PC-9 (cell line): ENCODE results near the gene GART.

Source experiments
- CTCF ChIP-seq: fragments of 200-600 bp; sonication (generic); conservative IDR thresholded peaks from 2 replicates; pipeline ENCODE4 v1.6.1; 2017; ENCODE audit warnings: mixed run types, antibody characterized with exemption, mild to moderate bottlenecking, moderate library complexity
- EZH2 ChIP-seq: fragments of 200-600 bp; sonication (generic); IDR thresholded peaks from 2 replicates; pipeline ENCODE4 v1.8.0; 2017; ENCODE audit warnings: antibody characterized with exemption, low read depth

DNA sequence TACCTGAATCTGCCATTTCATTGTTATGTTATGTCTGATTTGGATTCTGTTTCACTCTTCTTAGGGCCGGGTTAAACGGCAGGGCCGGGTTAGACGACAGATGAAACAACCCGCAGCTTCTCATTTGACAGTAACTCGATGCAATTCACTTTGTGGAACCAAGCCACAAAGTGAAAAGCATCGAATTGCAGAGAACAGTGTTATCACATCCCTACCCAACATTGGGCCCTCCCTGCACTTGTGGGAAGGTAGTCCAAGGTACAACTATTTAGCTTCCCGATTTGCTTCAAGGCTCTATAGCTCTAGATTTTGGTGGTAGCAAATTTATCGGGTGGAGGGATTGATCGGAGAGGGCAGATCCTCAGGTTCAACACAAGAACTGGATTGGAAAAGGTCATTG is 17.9 kb upstream of the GART start:
- no peak for TF ChIP-seq CTCF
- no peak for TF ChIP-seq EZH2
